ENCODE results near the gene C2orf92.

The C2orf92 gene

DNA sequence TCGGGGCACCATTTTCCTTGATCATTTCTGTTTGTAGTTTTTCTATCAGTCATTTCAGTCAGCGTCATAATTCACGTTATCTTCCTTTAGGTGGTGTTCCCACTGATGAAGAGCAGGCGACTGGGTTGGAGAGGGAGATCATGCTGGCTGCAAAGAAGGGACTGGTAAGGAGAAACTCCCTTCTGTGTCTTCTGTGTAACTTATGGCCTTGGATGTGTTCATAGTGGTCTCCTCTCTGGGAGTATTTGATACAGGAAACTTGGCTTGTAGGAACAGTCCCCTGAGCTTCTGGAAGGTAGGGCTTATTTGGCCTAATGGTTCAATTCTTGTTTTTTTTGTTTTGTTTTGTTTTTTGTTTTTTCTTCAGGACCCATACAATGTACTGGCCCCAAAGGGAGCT, 22.5 kb upstream of the C2orf92 start:
- no peak for DNase-seq
- Histone ChIP-seq H3K14ac (ENCODE audit: low read length) (no peak overlapping the region), H2BK12ac (ENCODE audit: low read length) (no peak overlapping the region), H2BK120ac (ENCODE audit: insufficient read depth, low read length, poor library complexity) (no peak overlapping the region), H4K12ac (ENCODE audit: low read depth, low read length) (no peak overlapping the region), H4K91ac (ENCODE audit: low read depth, low read length) (no peak overlapping the region), H3K9ac (ENCODE audit: low read length) (peak overlapping the region; percentile 11), H3K4me3 (ENCODE audit: low read depth, low read length) (no peak overlapping the region), H3K27me3 (ENCODE audit: insufficient read depth, low read length) (no peaks in the 10 kb centered on the region), H3K27ac (ENCODE audit: low read depth, low read length) (no peak overlapping the region), H3K4me1 (ENCODE audit: control insufficient read depth in 1 of 2, insufficient read depth in 2 of 2, low read length in 2 of 2) (peaks cover 4 to 6% of the 10 kb centered on the region in 2 experiments), H2AFZ (ENCODE audit: insufficient read depth, low read length, poor library complexity) (no peak overlapping the region), H3K36me3 (ENCODE audit: control insufficient read depth in 1 of 2, insufficient read depth in 2 of 2, low read length in 2 of 2) (peaks cover 4 to 18% of the 10 kb centered on the region in 2 experiments), H3K79me1 (ENCODE audit: low read length) (peaks cover 7% of the 10 kb centered on the region), H2BK5ac (ENCODE audit: low read depth, low read length, poor library complexity) (no peak overlapping the region), H3K4me2 (ENCODE audit: low read length) (peak overlapping the region; percentile 68), H2AK5ac (ENCODE audit: low read length) (no peak overlapping the region), H3K18ac (ENCODE audit: low read length) (no peak overlapping the region), H3K9me3 (ENCODE audit: insufficient read depth, low read depth, low read length) (no peaks in the 10 kb centered on the region), H4K8ac (ENCODE audit: low read depth, low read length) (no peak overlapping the region), H3K79me2 (ENCODE audit: control insufficient read depth, insufficient read depth, low read length, poor library complexity) (peaks cover 7% of the 10 kb centered on the region), H3K23ac (ENCODE audit: low read length) (no peak overlapping the region), H3K4ac (ENCODE audit: low read depth, low read length) (no peak overlapping the region)
- WGBS (ENCODE audit: extremely low coverage, insufficient coverage, insufficient read length), result no CpG with 5 or more reads among the region's 4 CpGs

DNA sequence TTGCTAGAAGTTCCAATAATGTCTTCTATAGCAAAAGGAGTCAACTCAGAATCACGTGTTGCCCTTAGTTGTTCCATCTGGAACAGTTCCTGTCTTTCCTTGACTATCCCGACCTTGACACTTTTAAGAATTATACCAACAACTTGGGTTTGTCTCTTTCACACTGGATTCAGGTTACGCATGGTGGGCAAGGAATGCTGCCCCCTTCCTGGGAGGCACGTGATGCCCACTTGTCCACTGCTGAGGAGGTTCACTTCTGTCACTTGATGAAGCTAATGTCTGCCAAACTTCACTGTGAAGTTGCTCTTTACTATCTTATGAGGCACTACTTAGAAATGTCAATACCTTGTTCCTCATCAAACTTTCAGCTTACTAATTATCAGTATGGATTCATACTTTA, 18.4 kb upstream of the C2orf92 start:
- Histone ChIP-seq H4K91ac (ENCODE audit: low read depth, low read length) (no peak overlapping the region), H4K8ac (ENCODE audit: low read depth, low read length) (no peak overlapping the region), H2BK120ac (ENCODE audit: insufficient read depth, low read length, poor library complexity) (no peak overlapping the region), H3K4me1 (ENCODE audit: control insufficient read depth in 1 of 2, insufficient read depth in 2 of 2, low read length in 2 of 2) (peaks cover 0 to 2% of the 10 kb centered on the region in 2 experiments), H3K4ac (ENCODE audit: low read depth, low read length) (no peak overlapping the region), H3K27me3 (ENCODE audit: insufficient read depth, low read length) (no peaks in the 10 kb centered on the region), H2AFZ (ENCODE audit: insufficient read depth, low read length, poor library complexity) (no peak overlapping the region), H2BK12ac (ENCODE audit: low read length) (no peak overlapping the region), H3K23ac (ENCODE audit: low read length) (no peak overlapping the region), H3K9me3 (ENCODE audit: insufficient read depth, low read depth, low read length) (peaks cover 8% of the 10 kb centered on the region), H2AK5ac (ENCODE audit: low read length) (no peak overlapping the region), H4K12ac (ENCODE audit: low read depth, low read length) (no peak overlapping the region), H3K9ac (ENCODE audit: low read length) (no peak overlapping the region), H3K18ac (ENCODE audit: low read length) (no peak overlapping the region), H3K79me1 (ENCODE audit: low read length) (peaks cover 1% of the 10 kb centered on the region), H3K4me3 (ENCODE audit: low read depth, low read length) (no peak overlapping the region), H3K27ac (ENCODE audit: low read depth, low read length) (no peak overlapping the region), H3K14ac (ENCODE audit: low read length) (no peak overlapping the region), H3K4me2 (ENCODE audit: low read length) (no peak overlapping the region), H2BK5ac (ENCODE audit: low read depth, low read length, poor library complexity) (no peak overlapping the region), H3K36me3 (ENCODE audit: control insufficient read depth in 1 of 2, insufficient read depth in 2 of 2, low read length in 2 of 2) (peaks cover 13 to 37% of the 10 kb centered on the region in 2 experiments), H3K79me2 (ENCODE audit: control insufficient read depth, insufficient read depth, low read length, poor library complexity) (peaks cover 3% of the 10 kb centered on the region)
- no CpG with 5 or more reads among the region's 4 CpGs for WGBS (ENCODE audit: extremely low coverage, insufficient coverage, insufficient read length)
- DNase-seq, result no peak

DNA sequence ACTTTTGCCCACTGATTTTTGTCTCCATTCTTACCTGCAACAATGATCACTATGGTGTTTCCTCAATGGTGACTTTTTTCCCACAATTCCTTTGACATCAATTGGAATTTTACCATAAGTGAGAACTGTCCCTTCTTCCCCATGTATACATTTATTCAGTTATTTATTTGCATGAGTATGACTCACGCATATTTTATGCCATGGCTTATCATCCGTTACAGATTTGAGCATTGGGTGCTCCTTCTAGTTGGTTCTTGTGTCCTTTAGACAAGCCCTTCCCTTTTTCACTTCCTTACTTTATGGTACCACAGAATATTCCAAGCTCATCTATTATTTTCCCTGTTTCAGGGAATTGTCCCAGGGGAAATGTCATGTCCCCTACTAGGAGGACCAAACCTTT, 16.0 kb upstream of the C2orf92 start:
- no peaks in the 10 kb centered on the region for H3K27me3 ChIP-seq (ENCODE audit: insufficient read depth, low read length)
- no peak for DNase-seq
- no peak overlapping the region for H3K9ac ChIP-seq (ENCODE audit: low read length)
- H3K14ac ChIP-seq (ENCODE audit: low read length), result no peak overlapping the region
- no peak overlapping the region for H2BK120ac ChIP-seq (ENCODE audit: insufficient read depth, low read length, poor library complexity)
- H2BK5ac ChIP-seq (ENCODE audit: low read depth, low read length, poor library complexity), result no peak overlapping the region
- H2AFZ ChIP-seq (ENCODE audit: insufficient read depth, low read length, poor library complexity), result no peak overlapping the region
- no peak overlapping the region for H4K8ac ChIP-seq (ENCODE audit: low read depth, low read length)
- no peak overlapping the region for H3K4me2 ChIP-seq (ENCODE audit: low read length)
- H3K23ac ChIP-seq (ENCODE audit: low read length), result no peak overlapping the region
- H3K4me1 ChIP-seq (ENCODE audit: control insufficient read depth in 1 of 2, insufficient read depth in 2 of 2, low read length in 2 of 2), result no peaks in the 10 kb centered on the region
- peaks cover 10% of the 10 kb centered on the region for H3K9me3 ChIP-seq (ENCODE audit: insufficient read depth, low read depth, low read length)
- no peak overlapping the region for H3K4ac ChIP-seq (ENCODE audit: low read depth, low read length)
- H4K12ac ChIP-seq (ENCODE audit: low read depth, low read length), result no peak overlapping the region
- H3K79me2 ChIP-seq (ENCODE audit: control insufficient read depth, insufficient read depth, low read length, poor library complexity), result no peaks in the 10 kb centered on the region
- no peak overlapping the region for H2AK5ac ChIP-seq (ENCODE audit: low read length)
- H4K91ac ChIP-seq (ENCODE audit: low read depth, low read length), result no peak overlapping the region
- no peak overlapping the region for H2BK12ac ChIP-seq (ENCODE audit: low read length)
- no peak overlapping the region for H3K27ac ChIP-seq (ENCODE audit: low read depth, low read length)
- no CpG with 5 or more reads among the region's 2 CpGs for WGBS (ENCODE audit: extremely low coverage, insufficient coverage, insufficient read length)
- no peaks in the 10 kb centered on the region for H3K79me1 ChIP-seq (ENCODE audit: low read length)
- peaks cover 31 to 47% of the 10 kb centered on the region in 2 experiments for H3K36me3 ChIP-seq (ENCODE audit: control insufficient read depth in 1 of 2, insufficient read depth in 2 of 2, low read length in 2 of 2)
- H3K4me3 ChIP-seq (ENCODE audit: low read depth, low read length), result no peak overlapping the region
- H3K18ac ChIP-seq (ENCODE audit: low read length), result no peak overlapping the region

DNA sequence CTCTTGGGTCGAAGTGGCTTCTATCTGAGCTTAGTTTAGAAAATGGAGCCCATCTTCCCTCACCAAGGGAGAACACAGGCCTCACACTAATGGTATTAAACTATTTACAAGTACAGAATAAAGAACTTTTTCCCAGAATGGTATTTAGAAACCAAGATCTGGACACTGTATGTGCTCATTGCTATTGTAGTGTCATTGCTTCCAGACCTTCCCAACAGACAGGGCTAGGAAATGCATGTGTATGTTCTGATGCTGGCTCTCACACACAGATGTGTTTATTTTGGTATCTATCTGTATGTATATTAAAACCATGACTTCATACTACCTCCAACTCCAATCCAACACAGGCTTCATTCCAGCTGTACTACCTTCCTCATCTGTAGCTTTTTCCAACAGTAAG, 15.6 kb upstream of the C2orf92 start:
- WGBS (ENCODE audit: extremely low coverage, insufficient coverage, insufficient read length), result no CpG with 5 or more reads among the region's 1 CpG
- no peak overlapping the region for H2BK5ac ChIP-seq (ENCODE audit: low read depth, low read length, poor library complexity)
- H3K27me3 ChIP-seq (ENCODE audit: insufficient read depth, low read length), result no peaks in the 10 kb centered on the region

More for the DNA sequence above, 15.6 kb upstream of the C2orf92 start:
- no peak overlapping the region for H3K14ac ChIP-seq (ENCODE audit: low read length)
- no peak overlapping the region for H4K8ac ChIP-seq (ENCODE audit: low read depth, low read length)
- H3K18ac ChIP-seq (ENCODE audit: low read length), result no peak overlapping the region
- no peak overlapping the region for H2AK5ac ChIP-seq (ENCODE audit: low read length)
- H3K79me1 ChIP-seq (ENCODE audit: low read length), result no peaks in the 10 kb centered on the region
- H2BK120ac ChIP-seq (ENCODE audit: insufficient read depth, low read length, poor library complexity), result no peak overlapping the region
- no peak overlapping the region for H2AFZ ChIP-seq (ENCODE audit: insufficient read depth, low read length, poor library complexity)
- DNase-seq, result no peak
- H3K36me3 ChIP-seq (ENCODE audit: control insufficient read depth in 1 of 2, insufficient read depth in 2 of 2, low read length in 2 of 2), result peaks cover 35 to 50% of the 10 kb centered on the region in 2 experiments
- H3K79me2 ChIP-seq (ENCODE audit: control insufficient read depth, insufficient read depth, low read length, poor library complexity), result no peaks in the 10 kb centered on the region
- no peak overlapping the region for H2BK12ac ChIP-seq (ENCODE audit: low read length)
- no peak overlapping the region for H4K91ac ChIP-seq (ENCODE audit: low read depth, low read length)
- no peak overlapping the region for H3K4me2 ChIP-seq (ENCODE audit: low read length)
- no peak overlapping the region for H3K4me3 ChIP-seq (ENCODE audit: low read depth, low read length)
- H4K12ac ChIP-seq (ENCODE audit: low read depth, low read length), result no peak overlapping the region
- H3K27ac ChIP-seq (ENCODE audit: low read depth, low read length), result no peak overlapping the region
- peaks cover 10% of the 10 kb centered on the region for H3K9me3 ChIP-seq (ENCODE audit: insufficient read depth, low read depth, low read length)
- no peak overlapping the region for H3K9ac ChIP-seq (ENCODE audit: low read length)
- H3K4ac ChIP-seq (ENCODE audit: low read depth, low read length), result no peak overlapping the region
- no peaks in the 10 kb centered on the region for H3K4me1 ChIP-seq (ENCODE audit: control insufficient read depth in 1 of 2, insufficient read depth in 2 of 2, low read length in 2 of 2)
- no peak overlapping the region for H3K23ac ChIP-seq (ENCODE audit: low read length)
